Stimulated activated CD4-positive, alpha-beta T cell treated with anti-CD3 and anti-CD28 coated beads, Interleukin-2, amount 100 ng/mL, for 48 hours (primary cell): Measurements from ENCODE around the gene CD9.

Experiments
- DNase-seq, 2 donors: peaks; one replicate each; pipeline ENCODE4 v3.0.0-alpha.2; 2020

The CD9 gene

GRCh38 chr12:6222078-6222654, 22.0 kb downstream of the CD9 start:
- no peak for DNase-seq

GRCh38 chr12:6223545-6223944, 23.3 kb downstream of the CD9 start:
- DNase-seq: no peak

- DNase-seq: no peak
These were observed 24.4 kb downstream of the CD9 start for GRCh38 chr12:6224550-6224949.

DNA sequence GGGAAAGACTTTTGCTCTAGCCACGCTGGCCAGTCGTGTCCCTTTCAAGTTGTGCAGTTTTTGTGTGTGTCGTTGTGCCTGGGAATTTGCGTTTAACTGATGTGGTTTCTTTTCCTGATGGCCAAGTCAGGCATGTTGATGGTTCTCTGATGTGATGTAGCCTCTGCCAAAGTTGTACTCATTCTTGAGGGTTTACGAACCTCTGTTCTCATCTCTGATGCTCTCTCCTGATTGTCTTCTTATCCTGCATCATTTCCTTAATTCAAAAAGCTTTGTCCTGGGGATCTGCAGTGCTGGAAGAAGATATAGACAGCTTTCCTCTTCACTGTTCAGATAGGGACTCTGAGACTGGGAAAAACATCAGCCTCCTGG, 25.4 kb downstream of the CD9 start:
- no peak for DNase-seq

GRCh38 chr12:6226002-6226678, 25.9 kb downstream of the CD9 start:
- DNase-seq: no peak

GRCh38 chr12:6226679-6227051, 26.5 kb downstream of the CD9 start:
- DNase-seq: no peak

DNA sequence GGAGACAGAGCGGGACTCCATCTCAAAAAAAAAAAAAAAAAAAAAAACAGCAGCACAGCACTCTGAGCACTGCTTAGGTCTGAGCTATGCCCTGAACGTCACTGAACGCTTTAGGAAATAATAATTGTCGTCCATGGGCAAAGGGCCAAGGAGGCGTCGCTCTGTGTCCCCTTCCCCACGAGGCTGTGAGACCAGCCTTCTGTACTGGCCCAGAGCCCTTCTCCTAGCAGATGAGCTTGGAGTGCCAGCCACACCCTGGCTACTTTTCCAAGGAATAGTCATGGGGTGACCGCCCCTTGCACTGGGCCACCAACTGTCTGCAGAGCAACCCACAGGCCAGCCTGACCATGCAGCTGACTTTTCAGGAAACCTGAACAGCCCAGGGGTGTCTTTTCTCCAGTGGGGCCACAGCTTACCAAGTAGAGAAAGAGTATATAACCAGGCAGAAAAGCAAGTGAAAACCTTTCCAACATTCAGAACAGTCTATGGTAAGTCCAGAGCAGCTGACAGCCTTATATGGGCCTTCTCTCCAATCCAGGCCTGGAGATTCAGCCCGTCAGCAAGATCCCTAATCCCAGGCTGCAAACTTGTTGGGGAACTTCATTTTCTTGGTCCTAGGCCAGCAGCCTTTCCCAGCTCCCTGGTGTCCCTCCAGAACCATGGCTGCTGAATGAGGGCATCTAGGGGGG, 28.5 kb downstream of the CD9 start:
- DNase-seq: no peak

DNA sequence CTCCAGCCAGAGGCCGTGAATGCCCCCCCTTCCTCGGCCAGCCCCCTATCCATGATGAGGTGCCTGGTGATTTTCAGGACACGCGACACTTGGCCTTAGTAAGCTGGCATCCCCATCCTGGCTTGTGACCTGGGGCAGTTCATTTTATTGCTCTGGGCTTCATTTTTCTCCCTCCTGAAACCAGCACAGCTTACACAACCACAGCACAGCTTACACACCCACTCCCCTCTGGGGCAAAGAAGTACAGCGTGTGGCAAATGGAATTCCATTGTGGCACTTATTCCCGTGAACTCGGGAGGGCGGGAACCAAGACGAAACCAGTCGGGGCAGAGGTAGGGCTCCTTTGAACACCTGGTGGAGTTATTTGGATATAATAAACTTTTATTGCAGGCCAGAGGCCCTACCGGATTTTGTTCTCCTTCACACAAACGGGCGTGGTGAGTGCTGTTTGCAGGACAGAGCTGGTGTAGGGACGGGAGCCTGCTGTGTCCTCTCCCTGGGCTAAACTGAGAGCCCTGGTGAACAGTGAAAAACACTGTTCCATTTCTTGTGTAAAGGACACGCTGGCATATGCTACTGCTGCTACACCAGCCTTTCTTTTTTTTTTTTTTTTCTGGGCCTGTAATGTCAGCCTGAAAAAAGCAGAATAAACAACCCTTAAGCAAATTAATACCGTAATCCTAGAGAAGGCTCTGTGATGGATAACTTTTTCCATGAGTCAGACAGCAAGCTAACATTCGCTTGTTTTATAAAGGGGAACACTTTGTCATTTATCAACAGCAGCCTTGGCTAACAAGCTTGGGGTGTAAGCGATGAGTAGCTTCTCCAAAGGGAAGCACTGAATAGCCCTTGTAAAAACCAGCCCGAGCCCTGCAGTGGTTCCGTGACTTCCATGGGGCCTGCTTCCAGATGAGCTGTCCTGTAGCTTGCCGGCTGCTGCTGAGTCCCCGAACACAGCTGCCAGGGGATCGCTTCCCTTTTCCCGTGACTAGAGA, 29.3 kb downstream of the CD9 start:
- DNase-seq: no peak

DNA sequence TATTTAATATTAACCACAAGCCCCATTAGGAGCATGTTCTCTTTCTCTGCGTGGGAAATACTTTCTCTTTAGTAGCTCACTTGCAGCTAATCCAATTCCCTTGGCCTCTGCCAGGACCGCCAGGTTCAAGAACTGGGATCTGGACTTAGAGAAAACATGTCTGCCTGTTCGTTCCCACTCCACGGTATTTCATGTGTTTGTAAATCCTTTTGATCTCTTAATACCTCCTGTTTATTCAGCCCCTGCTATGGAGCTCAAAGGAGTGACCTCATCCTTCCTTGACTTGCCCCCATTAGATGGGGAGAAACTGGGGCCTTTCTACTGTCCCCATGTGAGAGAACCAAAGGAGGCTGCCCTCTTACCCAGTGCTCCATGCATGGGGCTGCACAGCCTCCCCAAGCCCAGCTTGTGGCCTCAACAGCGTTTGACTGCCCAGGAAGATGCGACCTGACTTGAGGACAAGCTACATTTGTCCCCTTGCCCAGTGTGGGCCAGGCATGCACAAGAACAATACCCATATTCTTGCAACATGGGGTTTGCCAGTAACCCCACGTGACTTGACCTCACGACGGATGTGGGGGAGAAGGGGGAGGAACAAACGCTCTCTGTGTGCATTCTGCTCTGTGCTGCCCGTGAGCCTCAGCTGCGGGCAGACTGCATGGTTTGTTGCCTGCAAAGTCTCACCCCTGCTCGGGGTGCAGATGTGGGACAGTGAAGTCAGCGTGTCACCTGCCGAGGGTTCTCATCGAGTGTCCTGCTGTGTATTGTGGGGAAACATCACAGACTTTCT, 30.3 kb downstream of the CD9 start:
- DNase-seq: peak; percentile 32 to 44

- DNase-seq: no peak
These were observed 31.4 kb downstream of the CD9 start for GRCh38 chr12:6231359-6232268.

DNA sequence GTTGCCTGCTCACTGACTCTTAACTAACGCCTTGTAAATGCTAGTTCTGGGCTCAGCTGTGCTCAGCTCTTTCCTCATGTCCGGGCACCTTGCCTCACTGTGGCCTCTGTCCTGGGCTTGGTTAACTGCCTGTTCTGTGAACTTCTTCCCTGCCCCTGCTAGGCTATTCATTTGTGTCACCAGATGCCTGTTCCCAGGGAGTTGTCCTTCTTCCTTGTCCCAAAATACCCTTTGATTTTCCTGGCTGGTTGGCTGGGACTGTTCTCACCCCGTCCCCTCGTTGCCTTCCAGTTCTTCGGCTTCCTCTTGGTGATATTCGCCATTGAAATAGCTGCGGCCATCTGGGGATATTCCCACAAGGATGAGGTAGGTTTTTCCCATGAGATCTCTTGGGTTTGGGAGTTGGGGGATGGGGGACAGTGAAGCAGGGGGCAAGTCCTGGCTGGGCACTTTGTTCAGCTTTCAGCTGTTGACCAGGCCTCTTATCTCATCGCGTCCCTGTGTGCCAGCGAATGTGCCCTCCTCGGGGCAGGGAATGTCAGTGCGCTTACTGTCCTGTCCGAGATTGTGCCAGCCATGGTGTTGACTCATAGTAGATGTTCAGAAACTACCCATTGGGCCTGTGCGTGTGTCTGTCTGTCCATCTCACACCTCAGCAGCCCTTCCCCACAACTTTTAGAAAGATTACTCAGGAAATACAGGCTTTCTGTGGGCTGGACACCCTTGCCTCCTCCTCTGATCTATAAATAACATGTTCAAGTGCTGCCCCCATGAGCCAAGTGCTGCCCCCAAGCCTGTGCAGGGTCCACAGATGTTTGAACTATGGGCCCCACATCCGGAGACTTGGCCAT, 33.1 kb downstream of the CD9 start:
- DNase-seq: no peak

GRCh38 chr12:6234214-6234613, 34.0 kb downstream of the CD9 start:
- DNase-seq: no peak

GRCh38 chr12:6234906-6235305, 34.7 kb downstream of the CD9 start:
- DNase-seq: no peak

DNA sequence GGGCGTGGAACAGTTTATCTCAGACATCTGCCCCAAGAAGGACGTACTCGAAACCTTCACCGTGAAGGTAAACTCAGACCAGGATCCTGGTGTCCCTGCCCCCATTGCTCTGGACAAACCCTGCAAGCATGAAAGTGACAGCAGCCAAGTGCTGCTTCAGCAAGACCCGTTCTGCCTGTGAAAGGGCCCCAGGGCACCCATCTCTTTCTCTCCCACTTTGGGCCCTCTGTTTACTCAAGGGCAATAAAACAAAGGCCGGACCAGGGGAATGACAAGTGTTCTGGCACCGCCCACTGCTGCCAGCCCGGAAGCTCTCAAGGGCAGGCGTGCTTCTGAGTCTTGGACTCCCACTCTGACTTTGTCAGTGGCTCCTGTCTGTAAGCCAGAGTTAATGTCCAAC, 35.3 kb downstream of the CD9 start:
- DNase-seq: no peak

GRCh38 chr12:6235906-6236640, 35.9 kb downstream of the CD9 start:
- DNase-seq: no peak

DNA sequence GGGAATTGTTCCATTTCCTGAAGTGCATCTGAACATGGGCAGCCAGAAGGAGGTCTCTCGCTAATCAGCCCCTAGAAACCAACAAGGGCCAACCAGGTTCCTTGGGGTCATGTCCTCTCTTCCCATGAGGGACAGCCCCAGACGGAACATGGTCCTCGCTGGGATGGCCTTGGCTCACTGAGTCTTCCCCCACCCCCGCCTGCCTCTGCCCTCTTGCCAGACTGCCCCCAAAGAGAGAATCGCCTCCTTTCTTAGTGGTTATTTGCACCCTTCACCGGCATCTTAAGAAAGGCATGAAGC, 36.4 kb downstream of the CD9 start:
- no peak for DNase-seq

DNA sequence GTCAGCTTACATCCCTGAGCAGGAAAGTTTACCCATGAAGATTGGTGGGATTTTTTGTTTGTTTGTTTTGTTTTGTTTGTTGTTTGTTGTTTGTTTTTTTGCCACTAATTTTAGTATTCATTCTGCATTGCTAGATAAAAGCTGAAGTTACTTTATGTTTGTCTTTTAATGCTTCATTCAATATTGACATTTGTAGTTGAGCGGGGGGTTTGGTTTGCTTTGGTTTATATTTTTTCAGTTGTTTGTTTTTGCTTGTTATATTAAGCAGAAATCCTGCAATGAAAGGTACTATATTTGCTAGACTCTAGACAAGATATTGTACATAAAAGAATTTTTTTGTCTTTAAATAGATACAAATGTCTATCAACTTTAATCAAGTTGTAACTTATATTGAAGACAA, 37.6 kb downstream of the CD9 start:
- DNase-seq: no peak

DNA sequence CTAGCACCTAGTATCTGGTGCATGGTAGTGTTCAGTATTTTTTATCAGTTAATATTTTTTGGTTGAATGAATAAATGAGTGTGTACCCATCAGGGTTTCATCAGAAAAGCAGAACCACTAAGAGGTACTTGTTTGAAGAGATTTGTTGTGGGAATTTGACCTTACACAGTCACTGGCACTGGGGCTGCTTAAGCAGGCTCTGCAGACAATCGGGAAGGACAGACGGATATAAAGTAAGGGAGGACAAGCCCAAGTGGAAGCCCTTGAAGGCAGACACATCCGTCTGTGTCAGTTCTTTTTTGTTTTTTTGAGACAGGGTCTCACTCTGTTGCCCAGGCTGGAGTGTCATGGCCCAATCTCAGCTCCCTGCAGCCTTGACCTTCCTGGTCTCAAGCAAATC, 38.7 kb downstream of the CD9 start:
- no peak for DNase-seq

GRCh38 chr12:6241495-6241894, 41.3 kb downstream of the CD9 start:
- no peak for DNase-seq

- no peak for DNase-seq
These were observed 49.4 kb downstream of the CD9 start for GRCh38 chr12:6249580-6249979.
